GM23338 (cell line): ENCODE measurements around the gene FAM89B. TPM values are rescaled to one million over a fixed set of nuclear protein-coding genes. Genes with fewer than 3 reads are reported as not detected.

Experiments used
- ATAC-seq: fragments of 200-7000 bp; cut with Tn5 transposase; 3 replicates; pipeline ENCODE4 v1.9.1; 2020
- DNase-seq: peaks from one replicate; pipeline ENCODE4 v3.0.0-alpha.2; 2015; ENCODE audit warnings: low spot score
- H2AFZ ChIP-seq: fragments of 200-600 bp; sonication (generic); 2 replicates; pipeline ENCODE4 v1.8.0; 2016; ENCODE audit warnings: antibody characterized with exemption, mild to moderate bottlenecking, moderate library complexity
- H3F3A ChIP-seq: fragments of 200-600 bp; sonication (generic); replicated peaks from 2 replicates; pipeline ENCODE4 v1.8.0; 2017; ENCODE audit warnings: antibody characterized with exemption, mixed run types, low read depth
- H3K27ac ChIP-seq: fragments of 200-600 bp; sonication (generic); 2 replicates; pipeline ENCODE4 v1.6.1; 2016; ENCODE audit warnings: low read depth
- H3K27me3 ChIP-seq: fragments of 200-600 bp; sonication (generic); 2 replicates; pipeline ENCODE4 v1.8.0; 2016; ENCODE audit warnings: mild to moderate bottlenecking, mixed run types, moderate library complexity; ENCODE audit not compliant: insufficient read depth
- H3K36me3 ChIP-seq: fragments of 200-600 bp; sonication (generic); 2 replicates; pipeline ENCODE4 v1.8.0; 2016; ENCODE audit warnings: mild to moderate bottlenecking; ENCODE audit not compliant: insufficient read depth
- H3K4me1 ChIP-seq: fragments of 200-600 bp; sonication (generic); 2 replicates; pipeline ENCODE4 v1.8.0; 2016; ENCODE audit warnings: mild to moderate bottlenecking, moderate library complexity; ENCODE audit not compliant: insufficient read depth
- H3K4me2 ChIP-seq: fragments of 200-600 bp; sonication (generic); 2 replicates; pipeline ENCODE4 v1.7.1; 2017; ENCODE audit warnings: mixed run types
- H3K4me3 ChIP-seq: fragments of 200-600 bp; sonication (generic); 2 replicates; pipeline ENCODE4 v1.6.1; 2016; ENCODE audit warnings: mixed run types
- H3K79me2 ChIP-seq: fragments of 200-600 bp; sonication (generic); replicated peaks from 2 replicates; pipeline ENCODE4 v1.8.0; 2017; ENCODE audit warnings: mild to moderate bottlenecking; ENCODE audit not compliant: insufficient read depth
- H3K9me2 ChIP-seq: fragments of 200-600 bp; sonication (generic); 2 replicates; pipeline ENCODE4 v1.8.0; 2017; ENCODE audit not compliant: insufficient read depth
- H4K20me1 ChIP-seq: fragments of 200-600 bp; sonication (generic); replicated peaks from 2 replicates; pipeline ENCODE4 v1.8.0; 2017; ENCODE audit warnings: mild to moderate bottlenecking; ENCODE audit not compliant: insufficient read depth
- H3K27ac Mint-ChIP-seq: 2 replicates; pipeline ENCODE4 v1.8.0; 2020; ENCODE audit warnings: inconsistent platforms, mild to moderate bottlenecking, moderate library complexity, mixed read lengths
- H3K27me3 Mint-ChIP-seq: 3 replicates; pipeline ENCODE4 v1.8.0; 2022; ENCODE audit warnings: low read depth, mild to moderate bottlenecking, moderate library complexity, mixed read lengths, inconsistent platforms; ENCODE audit not compliant: insufficient read depth, poor library complexity
- H3K36me3 Mint-ChIP-seq: 3 replicates; pipeline ENCODE4 v1.8.0; 2021; ENCODE audit warnings: low read depth, mild to moderate bottlenecking, inconsistent platforms, moderate library complexity, mixed read lengths
- H3K4me1 Mint-ChIP-seq: 3 replicates; pipeline ENCODE4 v1.8.0; 2020; ENCODE audit warnings: mild to moderate bottlenecking, inconsistent platforms, mixed read lengths
- H3K4me3 Mint-ChIP-seq: 3 replicates; pipeline ENCODE4 v1.8.0; 2021; ENCODE audit warnings: moderate library complexity, mild to moderate bottlenecking, inconsistent platforms, mixed read lengths
- H3K9me3 Mint-ChIP-seq: 3 replicates; pipeline ENCODE4 v1.8.0; 2020; ENCODE audit warnings: moderate library complexity, mild to moderate bottlenecking, inconsistent platforms, mixed read lengths
- EZH2 ChIP-seq: fragments of 200-600 bp; sonication (generic); IDR thresholded peaks from one replicate; pipeline ENCODE4 v1.8.0; 2017; ENCODE audit warnings: antibody characterized with exemption, mild to moderate bottlenecking, low read depth; ENCODE audit not compliant: unreplicated experiment
- EZH2phosphoT487 ChIP-seq: fragments of 200-600 bp; sonication (generic); IDR thresholded peaks from one replicate; pipeline ENCODE4 v1.8.1; 2018; ENCODE audit warnings: antibody characterized with exemption; ENCODE audit not compliant: unreplicated experiment
- JUNB ChIP-seq: IDR thresholded peaks from one replicate; pipeline ENCODE4 v1.6.1; 2016; ENCODE audit warnings: antibody characterized with exemption; ENCODE audit not compliant: unreplicated experiment
- POLR2AphosphoS5 ChIP-seq: IDR thresholded peaks from 2 replicates; pipeline ENCODE4 v1.6.1; 2016; ENCODE audit warnings: antibody characterized with exemption, low read depth
- STAT1 ChIP-seq: IDR thresholded peaks from one replicate; pipeline ENCODE4 v1.6.1; 2016; ENCODE audit warnings: antibody characterized with exemption; ENCODE audit not compliant: unreplicated experiment
- ZNF114 ChIP-seq: fragments of 250-450 bp; sonication (Bioruptor Pico); IDR thresholded peaks from 2 replicates; pipeline ENCODE4 v1.5.0; 2020; ENCODE audit warnings: mild to moderate bottlenecking, moderate library complexity
- ZNF331 ChIP-seq: fragments of 250-450 bp; sonication (Bioruptor Pico); IDR thresholded peaks from 2 replicates; pipeline ENCODE4 v1.5.0; 2020; ENCODE audit warnings: low read depth, mild to moderate bottlenecking, moderate library complexity
- polyA plus RNA-seq: library from polyadenylated mRNA; unstranded; fragments of >200 nt; fragmentation: Nextera tagmentation; extraction: Ambion mirVana; gene quantifications from 2 replicates; pipeline ENCODE4 v1.2.1, GENCODE V29; 2016
- total RNA-seq: library from RNA; depleted of rRNA; stranded (reverse); fragments of >200 nt; shearing (Covaris generic); gene quantifications from 2 replicates; pipeline ENCODE4 v1.2.3, GENCODE V29; 2014
- TF ChIP-seq, protein P1 (sequence below): IDR thresholded peaks from 2 replicates; pipeline ENCODE4 v1.6.1; 2016; ENCODE audit warnings: antibody characterized with exemption
- TF ChIP-seq, protein P2 (sequence below): IDR thresholded peaks from one replicate; pipeline ENCODE4 v1.6.1; 2018; ENCODE audit warnings: antibody characterized with exemption; ENCODE audit not compliant: unreplicated experiment
- TF ChIP-seq, protein P3 (sequence below), 2 experiments: fragments of 200-600 bp in 1 of 2; sonication (generic) in 1 of 2; conservative IDR thresholded peaks; 2 replicates each; pipeline versions ENCODE4 v1.5.1 to v1.6.1; 2016 to 2017; ENCODE audit warnings: antibody characterized with exemption in 2 of 2, low read depth in 2 of 2, mild to moderate bottlenecking in 2 of 2, moderate library complexity in 1 of 2

FAM89B gene
- total and polyA plus RNA-seq, 2 experiments from 2014 or later: 13.0 to 18.2 TPM

DNA sequence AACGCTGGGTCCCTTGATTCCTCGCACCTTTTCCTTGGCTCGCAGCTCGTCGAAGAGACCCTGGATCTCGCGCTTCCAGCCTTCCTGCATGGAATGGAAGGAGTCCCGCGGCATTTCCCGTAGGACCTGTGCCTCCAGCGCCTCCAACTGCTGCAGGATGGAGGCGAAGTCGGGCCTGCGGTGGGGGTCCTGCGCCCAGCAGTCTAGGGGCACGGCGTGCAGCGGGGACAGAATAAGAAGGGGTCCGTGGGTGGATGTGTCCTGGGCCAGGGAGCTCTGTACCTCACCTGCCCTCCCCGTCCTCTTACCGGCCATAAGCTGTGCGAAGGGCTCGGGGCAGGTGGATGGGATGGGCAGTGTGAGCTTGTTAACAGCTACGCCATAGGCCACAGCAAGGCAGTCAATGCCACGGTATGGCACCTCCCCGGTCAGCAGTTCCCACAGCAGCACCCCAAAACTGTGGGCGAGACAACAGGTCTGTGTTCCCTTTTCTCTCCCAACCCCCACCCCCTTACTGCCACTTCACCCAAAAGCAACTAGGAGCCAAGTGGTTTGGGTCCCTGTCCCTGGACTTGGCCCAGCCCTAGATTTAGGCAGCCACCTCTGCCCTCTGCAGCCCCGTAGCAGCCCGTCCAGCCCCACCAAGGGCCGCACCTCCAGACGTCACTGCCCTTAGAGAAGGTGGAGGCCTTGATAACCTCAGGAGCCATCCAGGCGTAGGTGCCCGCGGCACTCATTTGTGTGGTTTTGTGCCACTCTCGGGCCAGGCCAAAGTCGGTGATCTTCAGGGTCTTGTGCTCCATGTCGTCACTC, 35.5 kb downstream of the FAM89B start:
- Histone ChIP-seq H3F3A (peaks cover 21% of the 10 kb centered on the region), H3K4me2 (peak overlapping the region; percentile 81), H2AFZ (peak overlapping the region; percentile 86; the same call in 1 of the 2 replicates), H3K79me2 (peaks cover 8% of the 10 kb centered on the region; the same call in 1 of the 2 replicates), H3K9me2 (no peaks in the 10 kb centered on the region), H3K27me3 (no peaks in the 10 kb centered on the region), H4K20me1 (no peaks in the 10 kb centered on the region; the same call in 1 of the 2 replicates), H3K27ac (peak overlapping the region; percentile 78; the same call in 1 of the 2 replicates), H3K4me1 (peaks cover 21% of the 10 kb centered on the region), H3K4me3 (peak overlapping the region; percentile 63), H3K36me3 (no peaks in the 10 kb centered on the region)
- ATAC-seq (peak; percentile 13), DNase-seq (no peak)
- H3K9me3 Mint-ChIP-seq: no peaks in the 10 kb centered on the region
- peaks cover 21% of the 10 kb centered on the region for H3K27me3 Mint-ChIP-seq
- H3K27ac Mint-ChIP-seq: no peak overlapping the region
- H3K36me3 Mint-ChIP-seq: peaks cover 20% of the 10 kb centered on the region
- peaks cover 17% of the 10 kb centered on the region for H3K4me1 Mint-ChIP-seq
- peak overlapping the region; percentile 70 for H3K4me3 Mint-ChIP-seq
- TF ChIP-seq POLR2AphosphoS5: no peak
- TF ChIP-seq STAT1: no peak
- no peak for TF ChIP-seq EZH2
- TF ChIP-seq, protein P1, sequence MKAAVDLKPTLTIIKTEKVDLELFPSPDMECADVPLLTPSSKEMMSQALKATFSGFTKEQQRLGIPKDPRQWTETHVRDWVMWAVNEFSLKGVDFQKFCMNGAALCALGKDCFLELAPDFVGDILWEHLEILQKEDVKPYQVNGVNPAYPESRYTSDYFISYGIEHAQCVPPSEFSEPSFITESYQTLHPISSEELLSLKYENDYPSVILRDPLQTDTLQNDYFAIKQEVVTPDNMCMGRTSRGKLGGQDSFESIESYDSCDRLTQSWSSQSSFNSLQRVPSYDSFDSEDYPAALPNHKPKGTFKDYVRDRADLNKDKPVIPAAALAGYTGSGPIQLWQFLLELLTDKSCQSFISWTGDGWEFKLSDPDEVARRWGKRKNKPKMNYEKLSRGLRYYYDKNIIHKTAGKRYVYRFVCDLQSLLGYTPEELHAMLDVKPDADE: no peak
- TF ChIP-seq, protein P2, sequence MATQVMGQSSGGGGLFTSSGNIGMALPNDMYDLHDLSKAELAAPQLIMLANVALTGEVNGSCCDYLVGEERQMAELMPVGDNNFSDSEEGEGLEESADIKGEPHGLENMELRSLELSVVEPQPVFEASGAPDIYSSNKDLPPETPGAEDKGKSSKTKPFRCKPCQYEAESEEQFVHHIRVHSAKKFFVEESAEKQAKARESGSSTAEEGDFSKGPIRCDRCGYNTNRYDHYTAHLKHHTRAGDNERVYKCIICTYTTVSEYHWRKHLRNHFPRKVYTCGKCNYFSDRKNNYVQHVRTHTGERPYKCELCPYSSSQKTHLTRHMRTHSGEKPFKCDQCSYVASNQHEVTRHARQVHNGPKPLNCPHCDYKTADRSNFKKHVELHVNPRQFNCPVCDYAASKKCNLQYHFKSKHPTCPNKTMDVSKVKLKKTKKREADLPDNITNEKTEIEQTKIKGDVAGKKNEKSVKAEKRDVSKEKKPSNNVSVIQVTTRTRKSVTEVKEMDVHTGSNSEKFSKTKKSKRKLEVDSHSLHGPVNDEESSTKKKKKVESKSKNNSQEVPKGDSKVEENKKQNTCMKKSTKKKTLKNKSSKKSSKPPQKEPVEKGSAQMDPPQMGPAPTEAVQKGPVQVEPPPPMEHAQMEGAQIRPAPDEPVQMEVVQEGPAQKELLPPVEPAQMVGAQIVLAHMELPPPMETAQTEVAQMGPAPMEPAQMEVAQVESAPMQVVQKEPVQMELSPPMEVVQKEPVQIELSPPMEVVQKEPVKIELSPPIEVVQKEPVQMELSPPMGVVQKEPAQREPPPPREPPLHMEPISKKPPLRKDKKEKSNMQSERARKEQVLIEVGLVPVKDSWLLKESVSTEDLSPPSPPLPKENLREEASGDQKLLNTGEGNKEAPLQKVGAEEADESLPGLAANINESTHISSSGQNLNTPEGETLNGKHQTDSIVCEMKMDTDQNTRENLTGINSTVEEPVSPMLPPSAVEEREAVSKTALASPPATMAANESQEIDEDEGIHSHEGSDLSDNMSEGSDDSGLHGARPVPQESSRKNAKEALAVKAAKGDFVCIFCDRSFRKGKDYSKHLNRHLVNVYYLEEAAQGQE: no peak
- no peak for TF ChIP-seq ZNF331 (CRISPR knock-in tag)
- TF ChIP-seq, protein P3, sequence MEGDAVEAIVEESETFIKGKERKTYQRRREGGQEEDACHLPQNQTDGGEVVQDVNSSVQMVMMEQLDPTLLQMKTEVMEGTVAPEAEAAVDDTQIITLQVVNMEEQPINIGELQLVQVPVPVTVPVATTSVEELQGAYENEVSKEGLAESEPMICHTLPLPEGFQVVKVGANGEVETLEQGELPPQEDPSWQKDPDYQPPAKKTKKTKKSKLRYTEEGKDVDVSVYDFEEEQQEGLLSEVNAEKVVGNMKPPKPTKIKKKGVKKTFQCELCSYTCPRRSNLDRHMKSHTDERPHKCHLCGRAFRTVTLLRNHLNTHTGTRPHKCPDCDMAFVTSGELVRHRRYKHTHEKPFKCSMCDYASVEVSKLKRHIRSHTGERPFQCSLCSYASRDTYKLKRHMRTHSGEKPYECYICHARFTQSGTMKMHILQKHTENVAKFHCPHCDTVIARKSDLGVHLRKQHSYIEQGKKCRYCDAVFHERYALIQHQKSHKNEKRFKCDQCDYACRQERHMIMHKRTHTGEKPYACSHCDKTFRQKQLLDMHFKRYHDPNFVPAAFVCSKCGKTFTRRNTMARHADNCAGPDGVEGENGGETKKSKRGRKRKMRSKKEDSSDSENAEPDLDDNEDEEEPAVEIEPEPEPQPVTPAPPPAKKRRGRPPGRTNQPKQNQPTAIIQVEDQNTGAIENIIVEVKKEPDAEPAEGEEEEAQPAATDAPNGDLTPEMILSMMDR (conservative IDR thresholded peaks at IDR 0.05; ENCODE audit: low read depth in 2 of 2): no peak; a peak in 1 of 4 replicates
- TF ChIP-seq ZNF114 (CRISPR knock-in tag): no peak
- no peak for TF ChIP-seq EZH2phosphoT487
- TF ChIP-seq JUNB: no peak
